Naive thymus-derived CD4-positive, alpha-beta T cell (primary cell): ENCODE results near the gene SIK3. TPM values are rescaled to one million over a fixed set of nuclear protein-coding genes. Genes with fewer than 3 reads are reported as not detected.

Experiments
- ATAC-seq: fragments of 150-1000 bp; cut with Tn5 transposase; 2 replicates; pipeline ENCODE4 v1.10.0; 2021; ENCODE audit warnings: mild to moderate bottlenecking, moderate library complexity
- CTCF ChIA-PET: fragments of 350-600 bp; sonication (Branson Sonifier 250); formaldehyde crosslinking; loops from one replicate; lab custom pipeline; 2021; ENCODE audit warnings: antibody characterized with exemption; lab: Charles Lee
- POLR2A ChIA-PET: fragments of 350-600 bp; sonication (Branson Sonifier 250); formaldehyde crosslinking; loops from one replicate; lab custom pipeline; 2021; ENCODE audit warnings: antibody characterized with exemption, inconsistent platforms; lab: Charles Lee
- DNase-seq, 9 donors: peaks; one replicate each; pipeline versions ENCODE4 v3.0.0 to v3.0.0-alpha.2; 2020 to 2022; ENCODE audit warnings: mixed read lengths in 1 of 9
- H3K27ac ChIP-seq: one replicate; pipeline ENCODE4 v1.7.0; 2013; ENCODE audit warnings: mild to moderate bottlenecking, low read depth, low read length, moderate library complexity
- H3K27me3 ChIP-seq, 2 donors: one replicate each; pipeline ENCODE4 v1.7.0; 2013; ENCODE audit warnings: low read length in 2 of 2, mild to moderate bottlenecking in 2 of 2, moderate library complexity in 2 of 2; ENCODE audit not compliant: control insufficient read depth in 2 of 2, insufficient read depth in 2 of 2
- H3K36me3 ChIP-seq, 3 experiments: 1 replicate in 2 of 3; 2 replicates in 1 of 3; pipeline ENCODE4 v1.7.0; 2013; ENCODE audit warnings: low read length in 3 of 3, mild to moderate bottlenecking in 3 of 3, moderate library complexity in 1 of 3; ENCODE audit not compliant: insufficient read depth in 3 of 3, control insufficient read depth in 2 of 3
- H3K4me1 ChIP-seq, 2 donors: one replicate each; pipeline ENCODE4 v1.7.0; 2013; ENCODE audit warnings: low read length in 2 of 2, mild to moderate bottlenecking in 2 of 2, moderate library complexity in 1 of 2; ENCODE audit not compliant: control insufficient read depth in 2 of 2, insufficient read depth in 2 of 2
- H3K4me3 ChIP-seq: 2 replicates; pipeline ENCODE4 v1.7.0; 2013; ENCODE audit warnings: mild to moderate bottlenecking, low read length
- H3K9me3 ChIP-seq, 3 experiments: 1 replicate in 2 of 3; 2 replicates in 1 of 3; pipeline ENCODE4 v1.7.0; 2013; ENCODE audit warnings: low read length in 3 of 3; ENCODE audit not compliant: control insufficient read depth in 2 of 3
- H3K27ac Mint-ChIP-seq, 9 donors: one replicate each; pipeline ENCODE4 v1.8.0; 2020 to 2022; ENCODE audit warnings: mixed read lengths in 9 of 9, mild to moderate bottlenecking in 8 of 9, moderate library complexity in 5 of 9, inconsistent platforms in 2 of 9
- H3K27me3 Mint-ChIP-seq, 5 donors: one replicate each; pipeline ENCODE4 v1.8.0; 2021 to 2022; ENCODE audit warnings: mixed read lengths in 5 of 5, mild to moderate bottlenecking in 1 of 5
- H3K36me3 Mint-ChIP-seq, 5 donors: one replicate each; pipeline ENCODE4 v1.8.0; 2020 to 2022; ENCODE audit warnings: mixed read lengths in 5 of 5, mild to moderate bottlenecking in 3 of 5, inconsistent platforms in 1 of 5
- H3K4me1 Mint-ChIP-seq, 7 donors: one replicate each; pipeline ENCODE4 v1.8.0; 2020 to 2022; ENCODE audit warnings: mixed read lengths in 7 of 7, mild to moderate bottlenecking in 3 of 7, inconsistent platforms in 1 of 7
- H3K4me3 Mint-ChIP-seq, 10 donors: one replicate each; pipeline ENCODE4 v1.8.0; 2020 to 2022; ENCODE audit warnings: mild to moderate bottlenecking in 10 of 10, mixed read lengths in 10 of 10, moderate library complexity in 6 of 10, inconsistent platforms in 2 of 10
- H3K9me3 Mint-ChIP-seq, 11 donors: one replicate each; pipeline ENCODE4 v1.8.0; 2020 to 2022; ENCODE audit warnings: mixed read lengths in 11 of 11, mild to moderate bottlenecking in 4 of 11, inconsistent platforms in 1 of 11, moderate library complexity in 1 of 11
- intact Hi-C, 2 donors: fragments of 100-400 bp; cut with micrococcal nuclease; formaldehyde crosslinking; loops; one replicate each; pipeline ENCODE4 v1.15.1; 2023
- polyA plus RNA-seq, 2 donors: library from polyadenylated mRNA; unstranded; fragments of 300-500 nt; fragmentation: Illumina TruSeq; gene quantifications; one replicate each; pipeline ENCODE4 v1.2.3, GENCODE V29; 2021
- total RNA-seq, 6 experiments: library from RNA in 5 of 6; stranded (reverse) in 5 of 6; gene quantifications; 1 replicate in 5 of 6; 2 replicates in 1 of 6; pipeline ENCODE4 v1.2.3 and lab custom pipeline; 2021 to 2026

Gene SIK3
- total and polyA plus RNA-seq, 7 experiments from 2014 or later: 13.3 to 85.2 (median 64.4) TPM

GRCh38 chr11:116935089-116935488 is 163.1 kb downstream of the SIK3 start:
- Mint-ChIP-seq H3K27me3 (no peaks in the 10 kb centered on the region), H3K4me1 (peaks cover 26 to 56% (median 46%) of the 10 kb centered on the region in 7 donors), H3K4me3 (peak overlapping the region in 1 of 10 donors; percentile 10), H3K36me3 (peaks cover 12 to 23% (median 21%) of the 10 kb centered on the region in 5 donors), H3K9me3 (peaks cover 0 to 10% (median 0%) of the 10 kb centered on the region in 11 donors), H3K27ac (no peak overlapping the region)
- no peak overlapping the region for H3K27ac ChIP-seq
- POLR2A ChIA-PET: interaction anchor here (0.6 kb wide), 1 partner anchor 62 kb away, joined by 3 read pairs; no protein-coding TSS in a partner anchor
- no peak overlapping the region for H3K4me3 ChIP-seq
- intact Hi-C loops: loop anchor here (2.0 to 10.0 kb wide), 2 partner anchors 14 to 50 kb away; no protein-coding TSS in a partner anchor
- CTCF ChIA-PET: interaction anchor here (1.0 to 1.1 kb wide), 2 partner anchors 8 to 10 kb away, joined by 3 to 4 read pairs; no protein-coding TSS in a partner anchor
- peaks cover 26 to 33% of the 10 kb centered on the region in 2 donors for H3K4me1 ChIP-seq
- ATAC-seq (no peak), DNase-seq (no peak)
- no peaks in the 10 kb centered on the region for H3K27me3 ChIP-seq
- no peaks in the 10 kb centered on the region for H3K36me3 ChIP-seq
- no peaks in the 10 kb centered on the region for H3K9me3 ChIP-seq

- intact Hi-C loops: loop anchor here (2.0 to 10.0 kb wide), 4 partner anchors 15 to 88 kb away; no protein-coding TSS in a partner anchor
- DNase-seq (no peak), ATAC-seq (no peak)
- peaks cover 34 to 60% (median 57%) of the 10 kb centered on the region in 7 donors for H3K4me1 Mint-ChIP-seq
- H3K4me3 Mint-ChIP-seq: peak overlapping the region in 3 of 10 donors; percentile 19 to 44 (median 33)
- POLR2A ChIA-PET: no interaction called here
- H3K9me3 ChIP-seq: no peaks in the 10 kb centered on the region
- H3K36me3 Mint-ChIP-seq: peaks cover 9 to 21% (median 17%) of the 10 kb centered on the region in 5 donors
- H3K27ac Mint-ChIP-seq: peak overlapping the region in 8 of 9 donors; percentile 88 to 98 (median 93)
- no peak overlapping the region for H3K4me3 ChIP-seq
- CTCF ChIA-PET: interaction anchor here (0.7 to 1.0 kb wide), 2 partner anchors 10 to 160 kb away, joined by 3 read pairs; no protein-coding TSS in a partner anchor
- peaks cover 0 to 10% (median 0%) of the 10 kb centered on the region in 11 donors for H3K9me3 Mint-ChIP-seq
- no peaks in the 10 kb centered on the region for H3K36me3 ChIP-seq
- H3K27me3 Mint-ChIP-seq: no peaks in the 10 kb centered on the region
- no peak overlapping the region for H3K27ac ChIP-seq
- no peaks in the 10 kb centered on the region for H3K27me3 ChIP-seq
- H3K4me1 ChIP-seq: peaks cover 37 to 43% of the 10 kb centered on the region in 2 donors
Observed at GRCh38 chr11:116933961-116934360, 164.3 kb downstream of the SIK3 start.

- intact Hi-C loops: loop anchor here (5.0 to 10.0 kb wide), 3 partner anchors 47 to 90 kb away; no protein-coding TSS in a partner anchor
- no peak for ATAC-seq
- Mint-ChIP-seq H3K36me3 (peaks cover 9 to 22% (median 17%) of the 10 kb centered on the region in 5 donors), H3K27me3 (no peaks in the 10 kb centered on the region), H3K4me3 (peak overlapping the region; percentile 52 to 92 (median 82)), H3K9me3 (peaks cover 0 to 10% (median 0%) of the 10 kb centered on the region in 11 donors), H3K4me1 (peaks cover 51 to 78% (median 75%) of the 10 kb centered on the region in 7 donors), H3K27ac (peak overlapping the region; percentile 89 to 98 (median 96))
- POLR2A ChIA-PET: interaction anchor here (1.0 to 4.5 kb wide), 4 partner anchors 12 to 166 kb away, joined by 3 to 40 read pairs (median 4); partner anchors contain the start of gene SIK3
- Histone ChIP-seq H3K27me3 (no peaks in the 10 kb centered on the region), H3K9me3 (no peaks in the 10 kb centered on the region), H3K4me3 (peak overlapping the region; percentile 41), H3K36me3 (no peaks in the 10 kb centered on the region), H3K4me1 (peaks cover 54 to 61% of the 10 kb centered on the region in 2 donors), H3K27ac (peak overlapping the region; percentile 81)
- peak in 6 of 9 donors; percentile 24 to 50 (median 38) for DNase-seq
- CTCF ChIA-PET: no interaction called here
Observed at GRCh38 chr11:116932181-116932580, 166.0 kb downstream of the SIK3 start.

- H3K36me3 Mint-ChIP-seq: peaks cover 1 to 17% (median 10%) of the 10 kb centered on the region in 5 donors
- DNase-seq: peak in 7 of 9 donors; percentile 54 to 82 (median 76)
- ChIA-PET POLR2A (interaction anchor here (0.7 to 4.5 kb wide), 6 partner anchors 12 to 166 kb away, joined by 3 to 40 read pairs (median 3); partner anchors contain the start of genes APOA5 and SIK3), CTCF (interaction anchor here (0.8 to 2.0 kb wide), 4 partner anchors 83 to 173 kb away, joined by 3 to 5 read pairs (median 4); no protein-coding TSS in a partner anchor)
- H3K27ac Mint-ChIP-seq: peak overlapping the region; percentile 89 to 98 (median 96)
- Histone ChIP-seq H3K27me3 (no peaks in the 10 kb centered on the region), H3K36me3 (no peaks in the 10 kb centered on the region), H3K4me1 (peaks cover 61 to 69% of the 10 kb centered on the region in 2 donors), H3K9me3 (no peaks in the 10 kb centered on the region), H3K4me3 (peak overlapping the region; percentile 41), H3K27ac (peak overlapping the region; percentile 81)
- no peaks in the 10 kb centered on the region for H3K27me3 Mint-ChIP-seq
- intact Hi-C loops: loop anchor here (1.0 to 10.0 kb wide), 10 partner anchors 11 to 247 kb away; partner anchors contain the start of genes BUD13 (in 1 of the 2), SIDT2 (in 1 of the 2) and ZPR1 (in 1 of the 2)
- H3K4me3 Mint-ChIP-seq: peak overlapping the region; percentile 53 to 92 (median 82)
- H3K4me1 Mint-ChIP-seq: peaks cover 51 to 82% (median 75%) of the 10 kb centered on the region in 7 donors
- H3K9me3 Mint-ChIP-seq: peaks cover 0 to 10% (median 0%) of the 10 kb centered on the region in 11 donors
- peak; percentile 74 for ATAC-seq
Observed at GRCh38 chr11:116931206-116931953, 166.8 kb downstream of the SIK3 start.

- POLR2A ChIA-PET: interaction anchor here (0.7 to 4.5 kb wide), 6 partner anchors 11 to 300 kb away, joined by 3 to 40 read pairs (median 3); partner anchors contain the start of gene SIK3
- peak overlapping the region; percentile 89 to 98 (median 96) for H3K27ac Mint-ChIP-seq
- DNase-seq (no peak), ATAC-seq (no peak)
- peak overlapping the region; percentile 71 to 92 (median 83) for H3K4me3 Mint-ChIP-seq
- H3K4me1 Mint-ChIP-seq: peaks cover 52 to 87% (median 80%) of the 10 kb centered on the region in 7 donors
- CTCF ChIA-PET: interaction anchor here (0.9 to 2.0 kb wide), 5 partner anchors 11 to 176 kb away, joined by 3 to 5 read pairs (median 4); no protein-coding TSS in a partner anchor
- Histone ChIP-seq H3K27me3 (no peaks in the 10 kb centered on the region), H3K36me3 (no peaks in the 10 kb centered on the region), H3K4me1 (peaks cover 68 to 76% of the 10 kb centered on the region in 2 donors), H3K9me3 (no peaks in the 10 kb centered on the region), H3K4me3 (peak overlapping the region; percentile 41), H3K27ac (peak overlapping the region; percentile 81)
- intact Hi-C loops: loop anchor here (2.0 to 10.0 kb wide), 7 partner anchors 46 to 248 kb away; partner anchors contain the start of genes BUD13 (in 1 of the 2), SIDT2 (in 1 of the 2) and ZPR1 (in 1 of the 2)
- peaks cover 0 to 10% (median 0%) of the 10 kb centered on the region in 11 donors for H3K9me3 Mint-ChIP-seq
- no peaks in the 10 kb centered on the region for H3K27me3 Mint-ChIP-seq
- peaks cover 0 to 21% (median 12%) of the 10 kb centered on the region in 5 donors for H3K36me3 Mint-ChIP-seq
Observed at GRCh38 chr11:116930586-116930985, 167.6 kb downstream of the SIK3 start.
